Spleen (tissue), 11 donors: ENCODE measurements around the gene RRP1B. TPM values are rescaled to one million over a fixed set of nuclear protein-coding genes. Genes with fewer than 3 reads are reported as not detected.

Source experiments
- DNase-seq: peaks from one replicate; pipeline ENCODE4 v3.0.0-alpha.2; 2020
- H3K27ac ChIP-seq, 8 donors: fragments of 200-600 bp; sonication (generic) in 7 of 8; 1 replicate in 4 of 8; 2 replicates in 4 of 8; pipeline versions ENCODE4 v1.5.0 to v1.8.0; 2016 to 2021; ENCODE audit warnings: inconsistent platforms in 4 of 8, mild to moderate bottlenecking in 4 of 8, moderate library complexity in 1 of 8
- H3K27me3 ChIP-seq, 7 donors: fragments of 200-600 bp; sonication (generic) in 6 of 7; replicated peaks in 1 of 7; 1 replicate in 4 of 7; 2 replicates in 3 of 7; pipeline versions ENCODE4 v1.5.0 to v1.8.0; 2016 to 2021; ENCODE audit warnings: inconsistent platforms in 3 of 7, mild to moderate bottlenecking in 1 of 7
- H3K36me3 ChIP-seq, 6 donors: fragments of 200-600 bp; sonication (generic) in 5 of 6; 1 replicate in 4 of 6; 2 replicates in 2 of 6; pipeline versions ENCODE4 v1.5.0 to v1.8.0; 2016 to 2021; ENCODE audit warnings: inconsistent platforms in 2 of 6
- H3K4me1 ChIP-seq, 6 donors: fragments of 200-600 bp; sonication (generic) in 5 of 6; 1 replicate in 3 of 6; 2 replicates in 3 of 6; pipeline versions ENCODE4 v1.5.0 to v1.8.0; 2016 to 2021; ENCODE audit warnings: inconsistent platforms in 3 of 6
- H3K4me3 ChIP-seq, 8 donors: fragments of 200-600 bp; sonication (generic) in 7 of 8; 1 replicate in 4 of 8; 2 replicates in 4 of 8; pipeline versions ENCODE4 v1.5.0 to v1.8.0; 2016 to 2021; ENCODE audit warnings: inconsistent platforms in 4 of 8, mild to moderate bottlenecking in 4 of 8, moderate library complexity in 2 of 8
- H3K9me3 ChIP-seq, 8 donors: fragments of 200-600 bp; sonication (generic) in 7 of 8; 1 replicate in 4 of 8; 2 replicates in 4 of 8; pipeline versions ENCODE4 v1.5.0 to v1.8.0; 2016 to 2021; ENCODE audit warnings: inconsistent platforms in 4 of 8
- POLR2A ChIP-seq, 3 donors: fragments of 450-650 bp; IDR thresholded peaks; one replicate each; pipeline ENCODE4 v1.5.1; 2017; ENCODE audit warnings: antibody characterized with exemption in 3 of 3, mild to moderate bottlenecking in 1 of 3
- POLR2AphosphoS5 ChIP-seq, 3 donors: sonication (generic); formaldehyde crosslinking; IDR thresholded peaks; one replicate each; pipeline ENCODE4 v1.5.1; 2017; ENCODE audit warnings: antibody characterized with exemption in 3 of 3
- WGBS, 5 donors: extraction: QIAGEN DNeasy Blood & Tissue Kit in 3 of 5; methylation state at CpG; one replicate each; pipeline versions ENCODE4 v1.1.5 to v1.1.7; 2013 to 2018; 5-methylcytosine and 5-hydroxymethylcytosine counted together
- intact Hi-C: fragments of 100-400 bp; cut with DNase I; formaldehyde crosslinking; loops from one replicate; pipeline ENCODE4 v1.15.0; 2023; ENCODE audit warnings: low total_unique reads
- polyA plus RNA-seq, 3 donors: library from polyadenylated mRNA; stranded (reverse); fragments of 200-250 nt; gene quantifications; one replicate each; pipeline ENCODE4 v1.2.1, GENCODE V29; 2013
- total RNA-seq, 7 donors: library from RNA; depleted of rRNA in 3 of 7; stranded (reverse); fragments of >200 nt in 3 of 7; fragmentation: NEBNext Ultra II Directional in 4 of 7; extraction: Animal tissue kit (Norgen Biotek cat#: 25700) in 4 of 7; gene quantifications; one replicate each; pipeline versions ENCODE4 v1.1.0 to v1.2.1, GENCODE V29; 2016 to 2021
- TF ChIP-seq, protein P1 (sequence below), 11 experiments: fragments of 200-600 bp in 7 of 11; fragments of 450-650 bp in 4 of 11; sonication (generic) in 4 of 11; IDR thresholded peaks in 8 of 11; conservative IDR thresholded peaks in 3 of 11; 1 replicate in 7 of 11; 2 replicates in 4 of 11; pipeline versions ENCODE4 v1.4.0 to v1.8.0; 2016 to 2021; ENCODE audit warnings: antibody characterized with exemption in 11 of 11, inconsistent platforms in 4 of 11, mild to moderate bottlenecking in 1 of 11
- donor health status: healthy with polysubstance abuse.
- donor health status: DM: no; HTN: no; CAD: no; lungs with moderate emphysema.
- donor health status: DM: no; HTN: no; CAD: no.
- donor health status: Bipolar disorder and iron deficiency.
- donor health status: healthy.
- donor health status: DM: no; HTN: no; CAD: no.
- donor health status: DM: yes; HTN: yes; CAD: no.

The RRP1B gene
- total and polyA plus RNA-seq, 10 donors: 7.9 to 28.9 (median 25.4) TPM

GRCh38 chr21:43689556-43690337, 30.4 kb downstream of the RRP1B start:
- intact Hi-C loops: no loop called here
- 90 to 94% (median 92%) methylated on average over 27 to 32 of the region's 32 CpGs for WGBS, 5 donors

DNA sequence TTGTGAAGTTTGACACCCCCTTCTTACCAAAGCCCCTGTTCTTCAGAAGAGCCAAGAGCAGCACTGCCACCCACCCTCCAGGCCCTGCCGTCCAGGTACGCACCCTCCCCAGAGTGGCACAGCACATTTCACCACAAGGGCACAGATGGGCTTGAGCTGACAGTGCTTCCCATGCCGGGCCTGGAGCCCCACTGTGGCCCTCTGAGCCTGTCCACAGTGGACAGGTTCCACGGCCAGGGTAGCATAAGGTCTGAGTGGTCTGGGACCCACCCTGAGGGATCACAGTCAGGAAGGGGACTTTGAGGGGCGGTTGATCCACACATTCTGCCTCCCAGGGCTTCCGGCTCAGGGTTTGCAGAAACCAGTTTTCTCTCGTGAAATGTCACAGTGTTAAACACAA, 31.0 kb downstream of the RRP1B start:
- Histone ChIP-seq H3K36me3 (peaks cover 4 to 100% (median 98%) of the 10 kb centered on the region in 6 donors), H3K4me1 (peaks cover 0 to 18% (median 7%) of the 10 kb centered on the region in 6 donors), H3K27ac (no peak overlapping the region), H3K27me3 (no peaks in the 10 kb centered on the region), H3K4me3 (no peak overlapping the region), H3K9me3 (no peaks in the 10 kb centered on the region)
- no peak for TF ChIP-seq POLR2AphosphoS5 (IDR thresholded peaks at IDR 0.05)
- no peak for TF ChIP-seq POLR2A (IDR thresholded peaks at IDR 0.05)
- TF ChIP-seq, protein P1, sequence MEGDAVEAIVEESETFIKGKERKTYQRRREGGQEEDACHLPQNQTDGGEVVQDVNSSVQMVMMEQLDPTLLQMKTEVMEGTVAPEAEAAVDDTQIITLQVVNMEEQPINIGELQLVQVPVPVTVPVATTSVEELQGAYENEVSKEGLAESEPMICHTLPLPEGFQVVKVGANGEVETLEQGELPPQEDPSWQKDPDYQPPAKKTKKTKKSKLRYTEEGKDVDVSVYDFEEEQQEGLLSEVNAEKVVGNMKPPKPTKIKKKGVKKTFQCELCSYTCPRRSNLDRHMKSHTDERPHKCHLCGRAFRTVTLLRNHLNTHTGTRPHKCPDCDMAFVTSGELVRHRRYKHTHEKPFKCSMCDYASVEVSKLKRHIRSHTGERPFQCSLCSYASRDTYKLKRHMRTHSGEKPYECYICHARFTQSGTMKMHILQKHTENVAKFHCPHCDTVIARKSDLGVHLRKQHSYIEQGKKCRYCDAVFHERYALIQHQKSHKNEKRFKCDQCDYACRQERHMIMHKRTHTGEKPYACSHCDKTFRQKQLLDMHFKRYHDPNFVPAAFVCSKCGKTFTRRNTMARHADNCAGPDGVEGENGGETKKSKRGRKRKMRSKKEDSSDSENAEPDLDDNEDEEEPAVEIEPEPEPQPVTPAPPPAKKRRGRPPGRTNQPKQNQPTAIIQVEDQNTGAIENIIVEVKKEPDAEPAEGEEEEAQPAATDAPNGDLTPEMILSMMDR (IDR thresholded peaks at IDR 0.05 in 8 of 11, conservative IDR thresholded peaks at IDR 0.05 in 3 of 11): no peak
- peak; percentile 47 for DNase-seq
- intact Hi-C loops: no loop called here
- 91 to 100% (median 97%) methylated on average over 5 to 7 of the region's 7 CpGs for WGBS, 5 donors

More at GRCh38 chr21:43689556-43690337, 30.4 kb downstream of the RRP1B start:
- Histone ChIP-seq H3K27ac (no peak overlapping the region), H3K9me3 (no peaks in the 10 kb centered on the region), H3K4me1 (peaks cover 0 to 19% (median 9%) of the 10 kb centered on the region in 6 donors), H3K4me3 (no peak overlapping the region), H3K27me3 (no peaks in the 10 kb centered on the region), H3K36me3 (peaks cover 4 to 100% (median 98%) of the 10 kb centered on the region in 6 donors)
- peak in 1 of 3 donors; percentile 26 for TF ChIP-seq POLR2AphosphoS5 (IDR thresholded peaks at IDR 0.05)
- no peak for TF ChIP-seq POLR2A (IDR thresholded peaks at IDR 0.05)
- TF ChIP-seq, protein P1 (IDR thresholded peaks at IDR 0.05 in 8 of 11, conservative IDR thresholded peaks at IDR 0.05 in 3 of 11): no peak
- DNase-seq: peak; percentile 60

DNA sequence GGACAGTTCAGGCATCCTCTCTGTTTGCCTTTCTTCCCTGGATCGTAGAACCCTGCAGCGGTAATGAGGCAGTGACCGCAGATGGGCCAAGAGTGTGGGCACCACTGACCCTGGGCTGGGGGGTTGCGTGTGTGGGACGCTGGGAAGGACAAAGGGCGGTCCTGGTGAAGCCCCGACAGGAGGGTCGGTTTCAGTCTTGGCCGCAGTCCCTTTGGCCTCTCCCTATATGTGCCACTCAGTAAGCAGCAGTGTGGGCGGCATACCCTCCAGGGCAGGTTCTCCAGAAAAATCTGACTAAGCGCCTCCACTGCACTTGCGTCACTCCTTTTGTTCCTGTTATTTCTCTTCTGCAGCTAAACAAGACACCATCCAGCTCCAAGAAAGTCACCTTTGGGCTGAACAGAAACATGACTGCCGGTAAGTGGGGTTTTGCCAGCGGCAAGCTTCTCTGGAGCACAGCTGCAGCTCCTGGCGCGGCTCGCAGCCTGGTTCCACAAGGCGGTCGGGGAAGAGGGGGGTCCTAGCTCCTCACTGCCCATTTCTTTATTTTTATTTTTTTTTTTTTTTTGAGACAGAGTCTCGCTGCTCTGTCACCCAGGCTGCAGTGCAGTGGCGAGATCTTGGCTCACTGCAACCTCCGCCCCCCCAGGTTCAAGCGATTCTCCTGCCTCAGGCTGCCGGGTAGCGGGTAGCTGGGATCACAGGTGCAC, 31.9 kb downstream of the RRP1B start:
- Histone ChIP-seq H3K4me3 (no peak overlapping the region), H3K27ac (no peak overlapping the region), H3K4me1 (peaks cover 0 to 18% (median 7%) of the 10 kb centered on the region in 6 donors), H3K27me3 (no peaks in the 10 kb centered on the region), H3K36me3 (peaks cover 0 to 100% (median 92%) of the 10 kb centered on the region in 6 donors), H3K9me3 (no peaks in the 10 kb centered on the region)
- DNase-seq: no peak
- intact Hi-C loops: no loop called here
- TF ChIP-seq, protein P1 (IDR thresholded peaks at IDR 0.05 in 8 of 11, conservative IDR thresholded peaks at IDR 0.05 in 3 of 11): no peak
- 95 to 97% (median 96%) methylated on average over 25 of the region's 25 CpGs for WGBS, 5 donors

GRCh38 chr21:43691801-43692200, 32.4 kb downstream of the RRP1B start:
- intact Hi-C loops: no loop called here
- WGBS, 5 donors: 92 to 99% (median 96%) methylated on average over 10 of the region's 10 CpGs
- H3K27me3 ChIP-seq: no peaks in the 10 kb centered on the region
- no peak overlapping the region for H3K4me3 ChIP-seq
- no peak for DNase-seq
- peaks cover 0 to 18% (median 7%) of the 10 kb centered on the region in 6 donors for H3K4me1 ChIP-seq
- H3K36me3 ChIP-seq: peaks cover 0 to 100% (median 89%) of the 10 kb centered on the region in 6 donors
- no peaks in the 10 kb centered on the region for H3K9me3 ChIP-seq
- no peak for TF ChIP-seq POLR2AphosphoS5 (IDR thresholded peaks at IDR 0.05)
- TF ChIP-seq, protein P1 (IDR thresholded peaks at IDR 0.05 in 8 of 11, conservative IDR thresholded peaks at IDR 0.05 in 3 of 11): no peak
- TF ChIP-seq POLR2A (IDR thresholded peaks at IDR 0.05): no peak
- no peak overlapping the region for H3K27ac ChIP-seq
